H1 (cell line): ENCODE results near the gene RPA3. TPM values are rescaled to one million over a fixed set of nuclear protein-coding genes. Genes with fewer than 3 reads are reported as not detected.

Experiments used
- CTCF ChIA-PET: fragments of 300-600 bp; sonication (Branson Sonifier 250); formaldehyde crosslinking; loops from one replicate; lab custom pipeline; 2021; ENCODE audit not compliant: partially characterized antibody; lab: Charles Lee
- POLR2A ChIA-PET: fragments of 300-600 bp; sonication (Branson Sonifier 250); formaldehyde crosslinking; loops from one replicate; lab custom pipeline; 2021; ENCODE audit warnings: inconsistent platforms; ENCODE audit not compliant: partially characterized antibody; lab: Charles Lee
- DNase-seq, 2 experiments: peaks; one replicate each; pipeline versions ENCODE4 v3.0.0 to v3.0.0-alpha.2; 2010 to 2022; ENCODE audit warnings: low spot score in 2 of 2, low read depth in 1 of 2, mixed read lengths in 1 of 2
- FAIRE-seq: peaks from 2 replicates; lab custom pipeline; 2011; peaks lifted over from hg19 to GRCh38; lab: Jason Lieb, UNC
- H2AFZ ChIP-seq: 2 replicates; pipeline ENCODE4 v1.8.1; 2012; ENCODE audit warnings: low read length, inconsistent platforms
- H2AK5ac ChIP-seq: 2 replicates; pipeline ENCODE4 v1.6.1; 2013; ENCODE audit warnings: low read depth, low read length
- H2BK120ac ChIP-seq: replicated peaks from 2 replicates; pipeline ENCODE3; 2013; ENCODE audit warnings: low read depth, low read length, inconsistent platforms
- H2BK12ac ChIP-seq: 2 replicates; pipeline ENCODE4 v1.6.1; 2013; ENCODE audit warnings: low read depth, low read length
- H2BK15ac ChIP-seq: 2 replicates; pipeline ENCODE4 v1.6.1; 2013; ENCODE audit warnings: low read length
- H2BK20ac ChIP-seq: 2 replicates; pipeline ENCODE4 v1.6.1; 2013; ENCODE audit warnings: low read length
- H2BK5ac ChIP-seq: 2 replicates; pipeline ENCODE4 v1.6.1; 2013; ENCODE audit warnings: low read depth, low read length
- H3K14ac ChIP-seq: 2 replicates; pipeline ENCODE4 v1.6.1; 2013; ENCODE audit warnings: inconsistent platforms; ENCODE audit not compliant: insufficient read length
- H3K18ac ChIP-seq: 2 replicates; pipeline ENCODE4 v1.6.1; 2013; ENCODE audit warnings: low read length; ENCODE audit errors: extremely low read depth
- H3K23ac ChIP-seq: 2 replicates; pipeline ENCODE4 v1.6.1; 2013; ENCODE audit warnings: inconsistent platforms; ENCODE audit not compliant: insufficient read length
- H3K23me2 ChIP-seq: 2 replicates; pipeline ENCODE4 v1.6.1; 2013; ENCODE audit warnings: low read depth, low read length
- H3K27ac ChIP-seq: 2 replicates; pipeline ENCODE4 v1.6.1; 2011; ENCODE audit warnings: low read depth, low read length, inconsistent platforms
- H3K27me3 ChIP-seq, 4 experiments: replicated peaks in 1 of 4; 1 replicate in 1 of 4; 2 replicates in 3 of 4; pipeline versions ENCODE4 v1.6.1 to v1.8.1; 2011 to 2013; ENCODE audit warnings: low read length in 3 of 4, mild to moderate bottlenecking in 3 of 4, inconsistent platforms in 2 of 4, mixed read lengths in 2 of 4, moderate library complexity in 1 of 4; ENCODE audit not compliant: control insufficient read depth in 3 of 4, insufficient read depth in 3 of 4; ENCODE audit errors: extremely low read depth in 1 of 4
- H3K36me3 ChIP-seq, 4 experiments: 2 replicates each; pipeline versions ENCODE4 v1.6.1 to v1.8.1; 2011 to 2013; ENCODE audit warnings: mild to moderate bottlenecking in 4 of 4, low read length in 3 of 4, moderate library complexity in 2 of 4, control low read depth in 1 of 4, inconsistent platforms in 1 of 4; ENCODE audit not compliant: insufficient read depth in 4 of 4, control insufficient read depth in 2 of 4
- H3K4ac ChIP-seq: replicated peaks from 2 replicates; pipeline ENCODE3; 2013; ENCODE audit warnings: low read length, low read depth, mixed read lengths, inconsistent platforms; ENCODE audit not compliant: insufficient read length
- H3K4me1 ChIP-seq, 4 experiments: replicated peaks in 1 of 4; 1 replicate in 1 of 4; 2 replicates in 3 of 4; pipeline versions ENCODE4 v1.6.1 to v1.8.1; 2011 to 2013; ENCODE audit warnings: low read length in 3 of 4, inconsistent platforms in 2 of 4, mixed read lengths in 1 of 4; ENCODE audit not compliant: insufficient read depth in 4 of 4, control insufficient read depth in 3 of 4
- H3K4me2 ChIP-seq, 2 experiments: 2 replicates each; pipeline versions ENCODE4 v1.6.1 to v1.8.1; 2011 to 2013; ENCODE audit warnings: low read depth in 2 of 2, low read length in 2 of 2, control low read depth in 1 of 2, inconsistent platforms in 1 of 2, mild to moderate bottlenecking in 1 of 2; ENCODE audit not compliant: insufficient read depth in 1 of 2
- H3K4me3 ChIP-seq, 4 experiments: fragments of 200-600, 300-600 bp in 1 of 4; sonication (generic), shearing (Covaris generic), sonication (Bioruptor Twin) in 1 of 4; 2 replicates each; pipeline versions ENCODE4 v1.5.1 to v1.8.1; 2011 to 2016; ENCODE audit warnings: low read length in 4 of 4, low read depth in 3 of 4, control low read depth in 2 of 4, inconsistent platforms in 2 of 4, mild to moderate bottlenecking in 2 of 4, mixed read lengths in 1 of 4, moderate library complexity in 1 of 4; ENCODE audit not compliant: insufficient read depth in 2 of 4; ENCODE audit errors: extremely low read depth in 1 of 4
- H3K56ac ChIP-seq: replicated peaks from 2 replicates; pipeline ENCODE3; 2013; ENCODE audit warnings: low read depth, mild to moderate bottlenecking, mixed read lengths, low read length, inconsistent platforms; ENCODE audit not compliant: insufficient read length
- H3K79me1 ChIP-seq: 2 replicates; pipeline ENCODE4 v1.6.1; 2013; ENCODE audit warnings: low read depth, low read length, control low read depth
- H3K79me2 ChIP-seq, 2 experiments: 2 replicates each; pipeline versions ENCODE4 v1.6.1 to v1.8.1; 2012 to 2013; ENCODE audit warnings: low read length in 2 of 2, mild to moderate bottlenecking in 2 of 2, inconsistent platforms in 1 of 2; ENCODE audit not compliant: insufficient read depth in 2 of 2, control insufficient read depth in 1 of 2
- H3K9ac ChIP-seq, 4 experiments: replicated peaks in 1 of 4; 1 replicate in 1 of 4; 2 replicates in 3 of 4; pipeline versions ENCODE4 v1.6.1 to v1.8.1; 2011 to 2013; ENCODE audit warnings: low read depth in 3 of 4, low read length in 3 of 4, control low read depth in 2 of 4, mild to moderate bottlenecking in 2 of 4, moderate library complexity in 2 of 4, inconsistent platforms in 1 of 4; ENCODE audit errors: extremely low read depth in 1 of 4
- H3K9me3 ChIP-seq, 2 experiments: 2 replicates each; pipeline versions ENCODE4 v1.6.1 to v1.8.1; 2012 to 2013; ENCODE audit warnings: mild to moderate bottlenecking in 2 of 2, moderate library complexity in 2 of 2, control low read depth in 1 of 2, inconsistent platforms in 1 of 2, low read depth in 1 of 2, low read length in 1 of 2, mixed read lengths in 1 of 2; ENCODE audit not compliant: insufficient read depth in 2 of 2
- H4K20me1 ChIP-seq, 2 experiments: replicated peaks in 1 of 2; 2 replicates each; pipeline versions ENCODE3 to v1.8.1; 2011 to 2013; ENCODE audit warnings: inconsistent platforms in 2 of 2, low read length in 2 of 2, mild to moderate bottlenecking in 1 of 2; ENCODE audit not compliant: insufficient read depth in 2 of 2, control insufficient read depth in 1 of 2
- H4K5ac ChIP-seq: 2 replicates; pipeline ENCODE4 v1.6.1; 2013; ENCODE audit warnings: low read length, low read depth, mixed read lengths, inconsistent platforms; ENCODE audit not compliant: insufficient read length
- H4K8ac ChIP-seq: 2 replicates; pipeline ENCODE4 v1.8.0; 2013; ENCODE audit warnings: mild to moderate bottlenecking, moderate library complexity, low read length, inconsistent platforms; ENCODE audit not compliant: insufficient read depth; ENCODE audit errors: extremely low read depth
- H4K91ac ChIP-seq: replicated peaks from 2 replicates; pipeline ENCODE3; 2013; ENCODE audit warnings: low read length, mixed read lengths, inconsistent platforms; ENCODE audit not compliant: insufficient read length
- BACH1 ChIP-seq: IDR thresholded peaks from 2 replicates; pipeline ENCODE4 v1.6.1; 2012; ENCODE audit warnings: low read length, improper control_type of control experiment
- CBX5 ChIP-seq: fragments of 300-800, 300-1000 bp; sonication (generic); IDR thresholded peaks from 2 replicates; pipeline ENCODE4 v1.7.1; 2016; ENCODE audit warnings: antibody characterized with exemption, low read length, low read depth
- CTBP2 ChIP-seq: IDR thresholded peaks from 2 replicates; pipeline ENCODE4 v1.7.0; 2011; ENCODE audit warnings: borderline replicate concordance, mild to moderate bottlenecking, moderate library complexity, mixed read lengths, low read length; ENCODE audit not compliant: insufficient read depth, insufficient read length
- EGR1 ChIP-seq: IDR thresholded peaks from 2 replicates; pipeline ENCODE4 v1.6.1; 2011; ENCODE audit warnings: low read depth, low read length, borderline replicate concordance
- JUND ChIP-seq: IDR thresholded peaks from 2 replicates; pipeline ENCODE4 v1.6.1; 2011; ENCODE audit warnings: mild to moderate bottlenecking, improper control_type of control experiment, low read length
- KDM1A ChIP-seq: fragments of 200-600, 300-600 bp; sonication (generic); IDR thresholded peaks from 2 replicates; pipeline ENCODE4 v1.7.1; 2016; ENCODE audit warnings: mild to moderate bottlenecking, low read length, borderline replicate concordance
- NANOG ChIP-seq: IDR thresholded peaks from 2 replicates; pipeline ENCODE4 v1.6.1; 2011; ENCODE audit warnings: low read length, low read depth, mild to moderate bottlenecking, inconsistent platforms; ENCODE audit not compliant: insufficient read depth, poor library complexity, severe bottlenecking
- PHF8 ChIP-seq: fragments of 200-600 bp; sonication (generic); conservative IDR thresholded peaks from 2 replicates; pipeline ENCODE4 v1.7.1; 2012; ENCODE audit warnings: low read depth, mild to moderate bottlenecking, inconsistent platforms, low read length, moderate library complexity
- POU5F1 ChIP-seq: IDR thresholded peaks from 2 replicates; pipeline ENCODE4 v1.6.1; 2011; ENCODE audit warnings: low read depth, mild to moderate bottlenecking, low read length, moderate library complexity
- SIN3A ChIP-seq, 2 experiments: IDR thresholded peaks in 1 of 2; conservative IDR thresholded peaks in 1 of 2; 2 replicates each; pipeline ENCODE4 v1.6.1; 2011 to 2012; ENCODE audit warnings: low read length in 2 of 2, improper control_type of control experiment in 1 of 2, low read depth in 1 of 2, mild to moderate bottlenecking in 1 of 2
- SIRT6 ChIP-seq: IDR thresholded peaks from one replicate; pipeline ENCODE4 v1.7.1; 2012; ENCODE audit warnings: low read length, inconsistent platforms
- SIX5 ChIP-seq: IDR thresholded peaks from 2 replicates; pipeline ENCODE4 v1.6.1; 2011; ENCODE audit warnings: mild to moderate bottlenecking, low read depth, low read length
- SP1 ChIP-seq: IDR thresholded peaks from 2 replicates; pipeline ENCODE4 v1.6.1; 2011; ENCODE audit warnings: low read depth, low read length
- SP2 ChIP-seq: IDR thresholded peaks from 2 replicates; pipeline ENCODE4 v1.6.1; 2012; ENCODE audit warnings: mild to moderate bottlenecking, low read length, inconsistent platforms
- YY1 ChIP-seq: IDR thresholded peaks from 2 replicates; pipeline ENCODE4 v1.6.1; 2011; ENCODE audit warnings: low read depth, mild to moderate bottlenecking, low read length
- ZNF274 ChIP-seq: IDR thresholded peaks from 2 replicates; pipeline ENCODE4 v1.7.0; 2012; ENCODE audit warnings: low read length, borderline replicate concordance; ENCODE audit errors: extremely low read depth
- WGBS, 2 experiments: shearing (Covaris generic) in 1 of 2; methylation state at CpG; one replicate each; pipeline versions ENCODE4 v1.1.6 to v1.1.7; 2013 to 2015; ENCODE audit warnings: low lambda C conversion rate in 2 of 2, mixed read lengths in 2 of 2, inconsistent platforms in 1 of 2, low coverage in 1 of 2, missing lambda C conversion rate in 1 of 2; ENCODE audit not compliant: insufficient replicate concordance in 2 of 2, insufficient coverage in 1 of 2, insufficient read length in 1 of 2; ENCODE audit errors: extremely low coverage in 1 of 2, missing lambda C conversion rate in 1 of 2; 5-methylcytosine and 5-hydroxymethylcytosine counted together
- polyA plus RNA-seq, 7 experiments: library from polyadenylated mRNA; depleted of rRNA in 3 of 7; stranded (reverse) in 5 of 7; unstranded in 2 of 7; fragments of >200 nt in 5 of 7; fragments of 200-250 nt in 2 of 7; gene quantifications; 1 replicate in 5 of 7; 2 replicates in 1 of 7; 4 replicates in 1 of 7; pipeline versions ENCODE4 v1.2.1 to v1.2.3, GENCODE V29; 2011 to 2013; ENCODE audit warnings: missing spikeins in 2 of 7, mixed read lengths in 2 of 7
- total RNA-seq: library from RNA; stranded (reverse); fragmentation: NEBNext Ultra II Directional; extraction: Animal tissue kit (Norgen Biotek cat#: 25700); gene quantifications from 2 replicates; pipeline ENCODE4 v1.2.1, GENCODE V29; 2021

The RPA3 gene
- total and polyA plus RNA-seq, 2 of the 8 experiments (the other 6 are each of a cell fraction or from before 2014, with no cell fraction given): 60.2 to 105 TPM

- no peak overlapping the region for H2BK120ac ChIP-seq
- no peak overlapping the region for H2BK5ac ChIP-seq
- CTCF ChIA-PET: interaction anchor here (0.9 to 1.2 kb wide), 3 partner anchors 10 to 608 kb away, joined by 3 read pairs; no protein-coding TSS in a partner anchor
- H3K9ac ChIP-seq: no peak overlapping the region
- WGBS, 2 experiments: 70% methylated on average over 6 of the region's 6 CpGs; no CpG with 5 or more reads in 1 of the 2 experiments
- H2AFZ ChIP-seq: no peak overlapping the region
- H3K4me3 ChIP-seq: no peak overlapping the region
- no peak overlapping the region for H2BK20ac ChIP-seq
- H2BK15ac ChIP-seq: no peak overlapping the region
- no peaks in the 10 kb centered on the region for H3K36me3 ChIP-seq
- H3K23ac ChIP-seq: no peak overlapping the region
- no peaks in the 10 kb centered on the region for H3K79me2 ChIP-seq
- H3K4me2 ChIP-seq: no peak overlapping the region
- H2AK5ac ChIP-seq: no peak overlapping the region
- no peak overlapping the region for H4K5ac ChIP-seq
- H3K9me3 ChIP-seq: no peaks in the 10 kb centered on the region
- POLR2A ChIA-PET: no interaction called here
- H3K27me3 ChIP-seq: no peaks in the 10 kb centered on the region
- no peaks in the 10 kb centered on the region for H4K20me1 ChIP-seq
- H3K4me1 ChIP-seq: peaks cover 0 to 3% (median 0%) of the 10 kb centered on the region in 4 experiments; a peak in 1 of 7 replicates
- no peaks in the 10 kb centered on the region for H3K23me2 ChIP-seq
- H3K18ac ChIP-seq: no peak overlapping the region
- FAIRE-seq (no peak), DNase-seq (no peak)
- no peak overlapping the region for H3K27ac ChIP-seq
- no peak overlapping the region for H2BK12ac ChIP-seq
- H3K79me1 ChIP-seq: no peaks in the 10 kb centered on the region
- no peak overlapping the region for H4K8ac ChIP-seq
- H3K56ac ChIP-seq: no peak overlapping the region
- H3K4ac ChIP-seq: no peak overlapping the region
- no peak overlapping the region for H4K91ac ChIP-seq
- no peak overlapping the region for H3K14ac ChIP-seq
- TF ChIP-seq BACH1: no peak
- no peak for TF ChIP-seq SIX5
- TF ChIP-seq SIRT6: no peak
- no peak for TF ChIP-seq SP1
- no peak for TF ChIP-seq KDM1A
- TF ChIP-seq CBX5: no peak
- no peak for TF ChIP-seq POU5F1
- TF ChIP-seq SP2: no peak
- TF ChIP-seq NANOG: no peak
- no peak for TF ChIP-seq ZNF274
- TF ChIP-seq EGR1: no peak
- TF ChIP-seq CTBP2: no peak
- no peak for TF ChIP-seq SIN3A (conservative IDR thresholded peaks at IDR 0.05 in 1 of 2, IDR thresholded peaks at IDR 0.05 in 1 of 2; ENCODE audit: low read depth in 1 of 2, low read length in 2 of 2)
- no peak for TF ChIP-seq JUND
- TF ChIP-seq PHF8: no peak
- TF ChIP-seq YY1: no peak
Measured at GRCh38 chr7:7688310-7688709, 30.1 kb downstream of the RPA3 start.
